ENCODE data around the gene TSKS. TPM values are rescaled to one million over a fixed set of nuclear protein-coding genes. Genes with fewer than 3 reads are reported as not detected.

The TSKS gene
- total RNA-seq, 5 donors from 2014 or later (not counting 1 experiment from before 2014, with no cell fraction given): 0.23 to 4.1 (median 2.1) TPM

DNA sequence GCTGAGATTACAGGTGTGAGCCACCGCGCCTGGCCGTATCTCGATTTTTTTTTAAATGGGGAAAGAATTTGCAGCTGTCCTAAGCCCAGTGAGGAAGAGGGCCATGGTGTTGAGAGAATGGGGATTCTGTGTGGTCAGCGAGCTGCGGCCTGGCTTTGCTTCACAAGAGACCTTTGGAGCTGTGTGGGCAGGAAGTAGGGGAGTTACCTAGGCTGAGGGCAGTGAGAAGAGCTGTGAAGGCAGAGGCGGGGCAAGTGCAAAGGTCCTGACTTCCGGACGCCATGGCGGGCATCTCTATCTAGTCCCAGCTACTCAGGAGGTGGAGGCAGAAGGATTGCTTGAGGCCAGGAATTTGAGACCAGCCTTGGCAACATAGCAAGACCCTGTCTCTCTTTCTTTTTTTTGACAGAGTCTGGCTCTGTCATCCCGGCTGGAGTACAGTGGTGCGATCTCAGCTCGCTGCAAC, 8.6 kb upstream of the TSKS start:
- Mint-ChIP-seq H3K36me3 (peaks cover 26% of the 10 kb centered on the region), H3K4me1 (peaks cover 46 to 50% (median 47%) of the 10 kb centered on the region in 3 donors), H3K27ac (peak overlapping the region in 1 of 2 donors; percentile 55), H3K4me3 (no peak overlapping the region), H3K27me3 (no peaks in the 10 kb centered on the region), H3K9me3 (no peaks in the 10 kb centered on the region)
- ATAC-seq (replicated peaks in 1 of 4): no peak
- no peaks in the 10 kb centered on the region for H3K9me3 ChIP-seq
- H3K27me3 ChIP-seq (replicated peaks in 1 of 2; ENCODE audit: control insufficient read depth in 2 of 2, extremely low read depth in 1 of 2, insufficient read depth in 2 of 2, low read length in 1 of 2): no peaks in the 10 kb centered on the region
- no peak overlapping the region for H3K27ac ChIP-seq (ENCODE audit: low read length)
- peaks cover 6 to 18% of the 10 kb centered on the region in 2 donors for H3K36me3 ChIP-seq (ENCODE audit: control insufficient read depth in 2 of 2, extremely low read depth in 1 of 2, insufficient read depth in 1 of 2, low read length in 1 of 2)
- 90% methylated on average over 10 of the region's 13 CpGs for WGBS (ENCODE audit: insufficient coverage)
- no peak for DNase-seq
- peaks cover 7 to 46% of the 10 kb centered on the region in 2 experiments for H3K4me1 ChIP-seq (ENCODE audit: control insufficient read depth in 1 of 2, extremely low read depth in 1 of 2, insufficient read depth in 2 of 2, low read length in 2 of 2)
- H3K4me3 ChIP-seq (ENCODE audit: control insufficient read depth in 1 of 2, extremely low read depth in 1 of 2, low read length in 1 of 2): no peak overlapping the region
- ChIA-PET CTCF (no interaction called here), POLR2A (no interaction called here)

DNA sequence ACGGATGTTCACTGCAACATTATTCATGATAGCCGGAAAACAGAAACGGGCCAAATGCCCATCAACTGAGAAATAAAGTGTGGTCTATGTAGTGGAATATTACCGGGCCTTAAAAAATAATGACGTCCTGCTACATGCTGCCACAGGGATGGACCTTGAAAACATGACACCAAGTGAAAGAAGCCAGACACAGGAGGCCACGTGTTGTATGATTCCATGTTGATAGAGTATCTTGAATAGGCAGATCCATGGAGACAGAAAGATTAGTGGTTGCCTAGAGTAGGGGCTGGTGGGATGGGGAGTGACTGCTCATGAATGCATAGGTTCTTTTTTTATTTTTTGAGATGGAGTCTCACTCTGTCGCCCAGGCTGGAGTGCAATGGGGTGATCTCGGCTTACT, 7.4 kb upstream of the TSKS start:
- Histone ChIP-seq H3K36me3 (ENCODE audit: control insufficient read depth in 2 of 2, extremely low read depth in 1 of 2, insufficient read depth in 1 of 2, low read length in 1 of 2) (peaks cover 6 to 16% of the 10 kb centered on the region in 2 donors), H3K4me3 (ENCODE audit: control insufficient read depth in 1 of 2, extremely low read depth in 1 of 2, low read length in 1 of 2) (no peak overlapping the region), H3K27ac (ENCODE audit: low read length) (no peak overlapping the region), H3K9me3 (no peaks in the 10 kb centered on the region), H3K27me3 (replicated peaks in 1 of 2; ENCODE audit: control insufficient read depth in 2 of 2, extremely low read depth in 1 of 2, insufficient read depth in 2 of 2, low read length in 1 of 2) (no peaks in the 10 kb centered on the region), H3K4me1 (ENCODE audit: control insufficient read depth in 1 of 2, extremely low read depth in 1 of 2, insufficient read depth in 2 of 2, low read length in 2 of 2) (peaks cover 12 to 41% of the 10 kb centered on the region in 2 experiments)
- WGBS (ENCODE audit: insufficient coverage): 98% methylated on average over 6 of the region's 8 CpGs
- H3K4me3 Mint-ChIP-seq: no peak overlapping the region
- ATAC-seq (replicated peaks in 1 of 4) (no peak), DNase-seq (no peak)
- no peak overlapping the region for H3K27ac Mint-ChIP-seq
- H3K4me1 Mint-ChIP-seq: peaks cover 46 to 53% (median 52%) of the 10 kb centered on the region in 3 donors
- CTCF ChIA-PET: interaction anchor here in 1 of 2 donors (0.7 kb wide), 1 partner anchor 727 kb away, joined by 9 read pairs; the partner anchor contains the start of gene CGB5
- peaks cover 22% of the 10 kb centered on the region for H3K36me3 Mint-ChIP-seq
- H3K9me3 Mint-ChIP-seq: no peaks in the 10 kb centered on the region
- POLR2A ChIA-PET: no interaction called here
- no peaks in the 10 kb centered on the region for H3K27me3 Mint-ChIP-seq

DNA sequence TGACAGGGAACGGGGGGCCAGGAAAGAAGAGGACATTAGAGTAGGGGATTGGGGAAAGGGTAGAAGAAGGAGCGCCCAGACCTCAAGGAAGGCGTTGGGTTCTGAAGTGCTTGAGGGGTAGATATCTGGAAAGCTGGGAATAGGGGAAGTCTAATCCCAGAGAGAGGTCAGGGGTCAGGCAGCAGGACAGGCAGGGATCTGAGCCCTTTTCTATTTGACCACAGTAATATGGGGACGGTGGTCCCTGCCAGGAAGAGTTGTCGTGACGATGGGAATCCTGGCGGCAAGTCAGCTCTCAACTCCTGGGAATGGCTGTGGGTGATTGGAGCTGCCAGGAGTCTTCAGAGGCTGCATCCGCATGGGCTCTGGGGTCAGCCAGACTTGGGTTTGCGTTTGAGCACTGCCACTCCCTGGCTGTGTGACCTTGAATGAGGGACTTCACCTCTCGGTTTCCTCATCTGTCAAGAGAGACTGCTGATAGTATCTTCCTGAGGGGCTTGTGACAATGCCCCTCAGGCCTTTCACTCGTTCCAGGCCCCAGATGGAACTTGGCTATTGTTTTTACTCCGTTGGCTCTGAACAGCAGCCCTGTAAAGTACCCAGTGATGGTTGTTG, 5.0 kb upstream of the TSKS start:
- peaks cover 12 to 41% of the 10 kb centered on the region in 2 experiments for H3K4me1 ChIP-seq (ENCODE audit: control insufficient read depth in 1 of 2, extremely low read depth in 1 of 2, insufficient read depth in 2 of 2, low read length in 2 of 2)
- ChIA-PET POLR2A (interaction anchor here in 1 of 2 donors (0.6 kb wide), 1 partner anchor 128 kb away, joined by 4 read pairs; no protein-coding TSS in a partner anchor), CTCF (no interaction called here)
- H3K27ac ChIP-seq (ENCODE audit: low read length): no peak overlapping the region
- H3K9me3 ChIP-seq: no peaks in the 10 kb centered on the region
- WGBS (ENCODE audit: insufficient coverage): 89% methylated on average over 10 of the region's 12 CpGs
- peak overlapping the region in 1 of 2 donors; percentile 62 for H3K4me3 ChIP-seq (ENCODE audit: control insufficient read depth in 1 of 2, extremely low read depth in 1 of 2, low read length in 1 of 2)
- no peaks in the 10 kb centered on the region for H3K27me3 ChIP-seq (replicated peaks in 1 of 2; ENCODE audit: control insufficient read depth in 2 of 2, extremely low read depth in 1 of 2, insufficient read depth in 2 of 2, low read length in 1 of 2)
- H3K36me3 Mint-ChIP-seq: peaks cover 12% of the 10 kb centered on the region
- no peaks in the 10 kb centered on the region for H3K27me3 Mint-ChIP-seq
- ATAC-seq (replicated peaks in 1 of 4) (no peak), DNase-seq (no peak)
- peaks cover 2 to 4% of the 10 kb centered on the region in 2 donors for H3K36me3 ChIP-seq (ENCODE audit: control insufficient read depth in 2 of 2, extremely low read depth in 1 of 2, insufficient read depth in 1 of 2, low read length in 1 of 2)
- no peaks in the 10 kb centered on the region for H3K9me3 Mint-ChIP-seq
- H3K4me1 Mint-ChIP-seq: peaks cover 38 to 46% (median 45%) of the 10 kb centered on the region in 3 donors
- peak overlapping the region; percentile 25 to 79 for H3K27ac Mint-ChIP-seq
- peak overlapping the region; percentile 84 to 89 (median 87) for H3K4me3 Mint-ChIP-seq

DNA sequence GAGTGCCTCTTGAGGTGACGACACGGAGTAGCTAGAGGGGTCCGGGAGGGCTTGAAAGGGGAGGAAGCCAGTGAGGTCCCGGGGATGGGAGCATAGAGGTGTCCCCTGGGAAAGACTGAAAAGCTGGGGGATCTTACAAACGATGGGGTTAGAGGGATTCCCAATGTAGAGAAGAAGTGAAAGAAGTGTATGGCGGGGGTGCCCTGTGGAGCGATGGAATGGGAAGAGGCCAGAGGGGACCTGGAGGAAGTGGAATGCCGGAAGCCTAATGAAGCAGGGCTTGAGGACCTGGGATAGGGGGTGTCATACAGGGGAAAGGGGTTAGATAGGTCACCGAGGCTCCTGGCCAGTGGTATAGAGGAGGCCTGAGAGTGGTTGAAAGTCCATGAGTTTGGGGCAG, 4.3 kb upstream of the TSKS start:
- ChIA-PET POLR2A (interaction anchor here (0.6 to 1.6 kb wide), 4 partner anchors 49 to 127 kb away, joined by 4 to 12 read pairs (median 6); partner anchors contain the start of gene MED25 (in 1 of the 2)), CTCF (interaction anchor here in 1 of 2 donors (0.6 to 1.1 kb wide), 4 partner anchors 50 to 774 kb away, joined by 3 to 9 read pairs (median 4); partner anchors contain the start of genes PIH1D1 and RUVBL2)
- Mint-ChIP-seq H3K27ac (peak overlapping the region; percentile 69 to 79), H3K4me3 (peak overlapping the region; percentile 84 to 89 (median 87)), H3K27me3 (no peaks in the 10 kb centered on the region), H3K4me1 (peaks cover 38 to 46% (median 45%) of the 10 kb centered on the region in 3 donors), H3K36me3 (peaks cover 8% of the 10 kb centered on the region), H3K9me3 (no peaks in the 10 kb centered on the region)
- Histone ChIP-seq H3K4me1 (ENCODE audit: control insufficient read depth in 1 of 2, extremely low read depth in 1 of 2, insufficient read depth in 2 of 2, low read length in 2 of 2) (peaks cover 12 to 43% of the 10 kb centered on the region in 2 experiments), H3K27me3 (replicated peaks in 1 of 2; ENCODE audit: control insufficient read depth in 2 of 2, extremely low read depth in 1 of 2, insufficient read depth in 2 of 2, low read length in 1 of 2) (no peaks in the 10 kb centered on the region), H3K4me3 (ENCODE audit: control insufficient read depth in 1 of 2, extremely low read depth in 1 of 2, low read length in 1 of 2) (peak overlapping the region; percentile 62 to 76), H3K9me3 (no peaks in the 10 kb centered on the region), H3K27ac (ENCODE audit: low read length) (peak overlapping the region; percentile 27), H3K36me3 (ENCODE audit: control insufficient read depth in 2 of 2, extremely low read depth in 1 of 2, insufficient read depth in 1 of 2, low read length in 1 of 2) (peaks cover 0 to 4% of the 10 kb centered on the region in 2 donors)
- ATAC-seq (replicated peaks in 1 of 4) (no peak), DNase-seq (no peak)
- WGBS (ENCODE audit: insufficient coverage): under 1% methylated on average over 9 of the region's 9 CpGs

DNA sequence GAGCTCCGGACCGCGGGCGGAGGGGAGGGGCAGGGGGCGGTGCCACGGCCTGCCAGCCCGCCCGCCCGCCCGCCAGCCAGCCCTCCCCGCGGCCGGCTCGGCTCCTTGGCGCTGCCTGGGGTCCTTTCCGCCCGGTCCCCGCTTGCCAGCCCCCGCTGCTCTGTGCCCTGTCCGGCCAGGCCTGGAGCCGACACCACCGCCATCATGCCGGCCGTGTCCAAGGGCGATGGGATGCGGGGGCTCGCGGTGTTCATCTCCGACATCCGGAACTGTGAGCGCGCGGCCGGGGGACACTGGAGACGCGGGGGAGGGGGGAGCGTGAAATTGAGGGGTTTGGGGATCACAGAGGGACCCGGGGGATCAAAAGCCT, 3.8 kb upstream of the TSKS start, which contains the start of gene AP2A1:
TSS of gene AP2A1 (plus strand) at position 72 of the 370 bp plus-strand sequence. CDS start at position 205, 133 bp downstream.
- H3K36me3 ChIP-seq (ENCODE audit: control insufficient read depth in 2 of 2, extremely low read depth in 1 of 2, insufficient read depth in 1 of 2, low read length in 1 of 2): peaks cover 0 to 4% of the 10 kb centered on the region in 2 donors
- ChIA-PET POLR2A (interaction anchor here (0.5 to 1.6 kb wide), 6 partner anchors 14 to 1639 kb away, joined by 3 to 12 read pairs (median 6); partner anchors contain the start of gene MED25 (in 1 of the 2)), CTCF (interaction anchor here in 1 of 2 donors (0.6 to 1.1 kb wide), 9 partner anchors 10 to 773 kb away, joined by 3 to 9 read pairs (median 3); partner anchors contain the start of genes PIH1D1, RRAS and RUVBL2)
- H3K27ac Mint-ChIP-seq: peak within 1 kb of the TSS; percentile 98 to 99
- DNase-seq (no peak), ATAC-seq (replicated peaks in 1 of 4) (peak in 3 of 4 experiments; percentile 0 to 4 (median 3))
- no peaks in the 10 kb centered on the region for H3K27me3 ChIP-seq (replicated peaks in 1 of 2; ENCODE audit: control insufficient read depth in 2 of 2, extremely low read depth in 1 of 2, insufficient read depth in 2 of 2, low read length in 1 of 2)
- no peaks in the 10 kb centered on the region for H3K27me3 Mint-ChIP-seq
- H3K4me3 ChIP-seq (ENCODE audit: control insufficient read depth in 1 of 2, extremely low read depth in 1 of 2, low read length in 1 of 2): peak within 1 kb of the TSS; percentile 62 to 76
- H3K9me3 ChIP-seq: no peaks in the 10 kb centered on the region
- H3K9me3 Mint-ChIP-seq: no peaks in the 10 kb centered on the region
- H3K4me1 ChIP-seq (ENCODE audit: control insufficient read depth in 1 of 2, extremely low read depth in 1 of 2, insufficient read depth in 2 of 2, low read length in 2 of 2): peaks cover 12 to 46% of the 10 kb centered on the region in 2 experiments
- peak within 1 kb of the TSS; percentile 46 for H3K27ac ChIP-seq (ENCODE audit: low read length)
- H3K36me3 Mint-ChIP-seq: peaks cover 8% of the 10 kb centered on the region
- WGBS (ENCODE audit: insufficient coverage): 0% methylated on average over 33 of the region's 38 CpGs
- H3K4me3 Mint-ChIP-seq: peak within 1 kb of the TSS; percentile 84 to 94 (median 89)
- peaks cover 38 to 46% (median 45%) of the 10 kb centered on the region in 3 donors for H3K4me1 Mint-ChIP-seq
